ENCODE data around the gene CHTF18. TPM values are rescaled to one million over a fixed set of nuclear protein-coding genes. Genes with fewer than 3 reads are reported as not detected.
A peak's percentile ranks its signal among the peaks of the same experiment; 100 is the strongest.

Gene CHTF18
- total RNA-seq, 1 donor from 2014 or later, result 12.3 TPM

GRCh38 chr16:807347-808084 lies 19.1 kb downstream of the CHTF18 start:
- H3K4me3 ChIP-seq, result peak overlapping the region; percentile 94
- no peaks in the 10 kb centered on the region for H3K9me3 ChIP-seq
- no peaks in the 10 kb centered on the region for H3K4me1 ChIP-seq
- TF ChIP-seq CTCF (IDR thresholded peaks at IDR 0.05), result no peak
- intact Hi-C loops (cut with DNase I), result no loop called here
- H3K27me3 ChIP-seq, result peaks cover 8% of the 10 kb centered on the region
- DNase-seq (peak; percentile 97), ATAC-seq (peak; percentile 97)
- H3K27ac ChIP-seq, result peak overlapping the region; percentile 97
- H3K36me3 ChIP-seq, result no peaks in the 10 kb centered on the region

- H3K9me3 ChIP-seq, result no peaks in the 10 kb centered on the region
- ATAC-seq (no peak), DNase-seq (no peak)
- no peaks in the 10 kb centered on the region for H3K36me3 ChIP-seq
- peaks cover 13% of the 10 kb centered on the region for H3K27me3 ChIP-seq
- H3K4me1 ChIP-seq, result no peaks in the 10 kb centered on the region
- no peak for TF ChIP-seq CTCF (IDR thresholded peaks at IDR 0.05)
- peak overlapping the region; percentile 94 for H3K4me3 ChIP-seq
- intact Hi-C loops (cut with DNase I), result no loop called here
- peak overlapping the region; percentile 97 for H3K27ac ChIP-seq
Observed at GRCh38 chr16:808085-808386, 19.6 kb downstream of the CHTF18 start.

- H3K36me3 ChIP-seq, result no peaks in the 10 kb centered on the region
- peak; percentile 43 for TF ChIP-seq CTCF (IDR thresholded peaks at IDR 0.05)
- H3K4me1 ChIP-seq, result no peaks in the 10 kb centered on the region
- no peak overlapping the region for H3K27ac ChIP-seq
- intact Hi-C loops (cut with DNase I), result loop anchor here (10.0 kb wide), 1 partner anchor 241 kb away; no protein-coding TSS in a partner anchor
- ATAC-seq (peak; percentile 77), DNase-seq (no peak)
- H3K9me3 ChIP-seq, result no peaks in the 10 kb centered on the region
- H3K4me3 ChIP-seq, result no peak overlapping the region
- H3K27me3 ChIP-seq, result peaks cover 61% of the 10 kb centered on the region
Observed at GRCh38 chr16:813204-813915, 24.9 kb downstream of the CHTF18 start.

GRCh38 chr16:813916-814412 lies 25.5 kb downstream of the CHTF18 start:
- Histone ChIP-seq H3K4me1 (no peaks in the 10 kb centered on the region), H3K27me3 (peaks cover 63% of the 10 kb centered on the region), H3K9me3 (no peaks in the 10 kb centered on the region), H3K36me3 (no peaks in the 10 kb centered on the region), H3K27ac (no peak overlapping the region), H3K4me3 (no peak overlapping the region)
- DNase-seq (no peak), ATAC-seq (no peak)
- intact Hi-C loops (cut with DNase I), result loop anchor here (10.0 kb wide), 1 partner anchor 241 kb away; no protein-coding TSS in a partner anchor
- no peak for TF ChIP-seq CTCF (IDR thresholded peaks at IDR 0.05)

- no peak overlapping the region for H3K4me3 ChIP-seq
- no peaks in the 10 kb centered on the region for H3K36me3 ChIP-seq
- no peak overlapping the region for H3K27ac ChIP-seq
- no peaks in the 10 kb centered on the region for H3K9me3 ChIP-seq
- no peaks in the 10 kb centered on the region for H3K4me1 ChIP-seq
- no peak for TF ChIP-seq CTCF (IDR thresholded peaks at IDR 0.05)
- no peak for DNase-seq
- no peak for ATAC-seq
- H3K27me3 ChIP-seq, result peaks cover 66% of the 10 kb centered on the region
- intact Hi-C loops (cut with DNase I), result loop anchor here (10.0 kb wide), 1 partner anchor 240 kb away; no protein-coding TSS in a partner anchor
Observed at GRCh38 chr16:814974-815373, 26.6 kb downstream of the CHTF18 start.
